Retinal pigment epithelial cell (primary cell): ENCODE results near the gene MAGEE1.

Source experiments
- DNase-seq: peaks from one replicate; pipeline ENCODE4 v3.0.0-alpha.2; 2010; ENCODE audit warnings: low read depth
- H3K4me3 ChIP-seq: 2 replicates; pipeline ENCODE4 v1.5.1; 2011; ENCODE audit warnings: mild to moderate bottlenecking, low read length, control low read depth, moderate library complexity
- CTCF ChIP-seq: conservative IDR thresholded peaks from 2 replicates; pipeline ENCODE4 v1.5.1; 2011; ENCODE audit warnings: low read depth, low read length, control low read depth, inconsistent platforms

Gene MAGEE1

DNA sequence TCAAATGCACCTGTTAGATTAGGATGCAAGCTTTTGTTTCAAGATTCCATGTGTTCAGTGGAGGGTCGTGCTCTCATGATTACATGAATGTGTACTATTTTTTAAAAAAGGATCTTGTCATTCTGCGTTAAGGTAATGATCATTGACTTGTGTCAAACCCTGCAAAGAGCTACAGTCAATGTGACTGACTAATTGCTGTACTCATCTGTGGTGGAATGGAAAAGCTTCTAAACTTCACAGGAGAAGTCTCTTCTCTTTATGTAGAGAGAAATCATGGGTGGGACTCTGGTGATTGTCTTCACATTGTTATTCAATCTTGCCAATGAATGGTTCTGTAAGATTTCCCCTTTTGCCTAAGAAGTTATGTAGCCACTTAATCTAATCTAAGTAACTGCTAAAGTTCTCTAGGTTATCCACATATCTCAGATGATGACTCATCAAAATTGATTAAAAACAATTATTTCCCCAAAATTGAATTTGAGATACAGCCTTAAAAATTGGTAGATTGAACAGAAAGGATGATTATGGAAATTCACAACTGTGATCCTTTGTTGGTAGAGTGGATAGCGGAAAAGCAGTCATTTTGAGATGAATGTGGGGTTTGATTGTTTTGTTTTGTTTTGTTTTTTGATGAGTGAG is 6.7 kb downstream of the MAGEE1 start:
- TF ChIP-seq CTCF = no peak
- DNase-seq = no peak
- H3K4me3 ChIP-seq = no peak overlapping the region

- no peak overlapping the region for H3K4me3 ChIP-seq
- TF ChIP-seq CTCF = no peak
These were observed 11.7 kb downstream of the MAGEE1 start for GRCh38 chrX:76439188-76439587.

DNA sequence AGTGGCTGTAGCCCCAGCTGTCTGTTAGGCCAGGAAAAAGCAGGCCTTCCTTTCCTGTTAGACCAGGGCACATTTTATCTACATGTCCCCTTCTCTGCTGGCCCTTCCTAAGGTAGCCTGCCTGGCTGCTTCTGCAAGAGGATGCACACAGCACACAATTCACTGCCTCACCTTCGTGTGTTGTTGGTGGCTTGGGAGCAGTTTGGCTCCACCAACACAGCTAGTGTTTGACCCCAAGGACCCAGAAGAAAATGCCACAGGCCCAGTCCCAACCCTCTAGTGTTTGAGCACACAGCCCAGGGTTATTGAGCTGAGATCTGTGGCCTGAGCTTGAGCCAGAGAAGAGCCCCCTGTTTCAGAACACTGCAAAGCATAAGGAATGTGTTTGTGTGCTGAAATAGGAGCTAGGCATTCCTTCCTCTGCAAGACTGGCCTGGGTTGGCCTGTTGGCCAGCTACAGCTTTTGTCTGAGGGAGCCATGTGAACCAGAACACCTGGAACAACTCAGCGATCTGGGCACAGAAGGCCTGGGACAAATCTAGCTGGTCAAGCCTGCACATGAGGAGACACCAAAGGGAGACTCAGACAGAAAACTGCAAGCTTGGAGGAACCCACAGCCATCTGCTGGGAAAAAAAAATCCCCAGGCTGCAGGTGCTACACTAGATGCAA is 26.4 kb downstream of the MAGEE1 start:
- no peak overlapping the region for H3K4me3 ChIP-seq
- TF ChIP-seq CTCF = no peak
- DNase-seq = no peak

More at GRCh38 chrX:76439188-76439587, 11.7 kb downstream of the MAGEE1 start:
- no peak for DNase-seq

GRCh38 chrX:76454456-76454927 is 27.0 kb downstream of the MAGEE1 start:
- DNase-seq = no peak
- H3K4me3 ChIP-seq = no peak overlapping the region
- TF ChIP-seq CTCF = peak; percentile 50

DNA sequence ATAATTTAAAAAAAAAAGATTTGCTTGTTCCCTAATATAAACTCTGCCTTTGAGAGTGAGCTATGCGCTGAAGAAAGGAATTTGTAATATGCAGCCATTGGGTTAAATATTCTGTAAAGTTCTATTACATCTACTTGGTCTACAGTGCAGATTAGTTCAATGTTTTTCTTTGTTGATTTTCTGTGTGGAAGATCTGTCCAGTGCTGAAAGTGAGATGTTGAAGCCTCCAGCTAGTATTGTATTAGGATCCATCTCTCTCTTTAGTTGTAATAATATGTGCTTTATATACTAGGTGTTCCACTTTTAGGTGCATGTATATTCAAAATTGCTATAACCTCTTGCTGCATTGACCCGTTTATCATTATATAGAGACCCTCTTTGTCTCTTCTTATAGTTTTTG is 49.8 kb downstream of the MAGEE1 start:
- no peak for TF ChIP-seq CTCF
- H3K4me3 ChIP-seq = no peak overlapping the region
- DNase-seq = no peak
